Measurements from ENCODE around the gene NGEF.

GRCh38 chr2:233010569-233011267 lies 2.3 kb downstream of the NGEF start:
- no peak for TF ChIP-seq CTCF (IDR thresholded peaks at IDR 0.05)
- no peak for TF ChIP-seq EZH2phosphoT487 (IDR thresholded peaks at IDR 0.05)
- no peak for TF ChIP-seq EZH2 (IDR thresholded peaks at IDR 0.05)

Measured in neural progenitor cell (in vitro differentiated cells).